GM19372 (cell line): ENCODE results near the gene HCST.
"Not testable (repeated sequence)": the region's sequence is repeated elsewhere in the genome, so short reads cannot be mapped to it uniquely, and the experiment has no call there.

Experiments used
- ATAC-seq: cut with Tn5 transposase; IDR thresholded peaks from one replicate; pipeline ENCODE4 v1.9.1; 2021; ENCODE audit warnings: mild to moderate bottlenecking, low read depth, moderate library complexity; ENCODE audit not compliant: unreplicated experiment

Gene HCST

GRCh38 chr19:35879068-35879467 lies 23.3 kb upstream of the HCST start:
- no peak for ATAC-seq

- ATAC-seq: no peak
Measured at GRCh38 chr19:35879770-35880317, 22.5 kb upstream of the HCST start.

GRCh38 chr19:35882114-35882832 lies 20.1 kb upstream of the HCST start:
- ATAC-seq: no peak

GRCh38 chr19:35883882-35884281 lies 18.4 kb upstream of the HCST start:
- ATAC-seq: no peak

GRCh38 chr19:35885225-35885738 lies 17.0 kb upstream of the HCST start:
- no peak for ATAC-seq

GRCh38 chr19:35885904-35886303 lies 16.4 kb upstream of the HCST start:
- no peak for ATAC-seq

- ATAC-seq: no peak
Measured at GRCh38 chr19:35887197-35887596, 15.1 kb upstream of the HCST start.

GRCh38 chr19:35888398-35888797 lies 13.9 kb upstream of the HCST start:
- ATAC-seq: no peak

GRCh38 chr19:35889370-35890112 lies 12.8 kb upstream of the HCST start:
- no peak for ATAC-seq

- no peak for ATAC-seq
Measured at GRCh38 chr19:35890113-35890650, 12.1 kb upstream of the HCST start.

- not testable (repeated sequence) for ATAC-seq
Measured at GRCh38 chr19:35891819-35892218, 10.5 kb upstream of the HCST start.

GRCh38 chr19:35894342-35894741 lies 8.0 kb upstream of the HCST start:
- no peak for ATAC-seq

- ATAC-seq: no peak
Measured at GRCh38 chr19:35895911-35896642, 6.3 kb upstream of the HCST start.

GRCh38 chr19:35896643-35897040 lies 5.7 kb upstream of the HCST start:
- no peak for ATAC-seq

- ATAC-seq: no peak
Measured at GRCh38 chr19:35897706-35898451, 4.5 kb upstream of the HCST start.

GRCh38 chr19:35898499-35898809 lies 3.9 kb upstream of the HCST start:
- no peak for ATAC-seq

GRCh38 chr19:35899547-35900214 lies 2.6 kb upstream of the HCST start:
- peak; percentile 41 for ATAC-seq

GRCh38 chr19:35901055-35901644 lies 1.2 kb upstream of the HCST start:
- ATAC-seq: no peak

GRCh38 chr19:35902870-35903475 lies 644 bp downstream of the HCST start:
- no peak for ATAC-seq
